ENCODE data around the gene ADGRV1.
"Not testable (repeated sequence)": the region's sequence is repeated elsewhere in the genome, so short reads cannot be mapped to it uniquely, and the experiment has no call there.

The ADGRV1 gene

GRCh38 chr5:90803381-90803780 lies 244.8 kb downstream of the ADGRV1 start:
- DNase-seq (ENCODE audit: low read depth in 3 of 3, low spot score in 1 of 3) = no peak

- DNase-seq (ENCODE audit: low read depth in 3 of 3, low spot score in 1 of 3) = no peak
These were observed 245.3 kb downstream of the ADGRV1 start for GRCh38 chr5:90803876-90804275.

- no peak for DNase-seq (ENCODE audit: low read depth in 3 of 3, low spot score in 1 of 3)
These were observed 248.9 kb downstream of the ADGRV1 start for GRCh38 chr5:90807496-90807895.

GRCh38 chr5:90809311-90810056 lies 250.9 kb downstream of the ADGRV1 start:
- DNase-seq (ENCODE audit: low read depth in 3 of 3, low spot score in 1 of 3) = no peak

GRCh38 chr5:90810211-90810610 lies 251.6 kb downstream of the ADGRV1 start:
- DNase-seq (ENCODE audit: low read depth in 3 of 3, low spot score in 1 of 3) = no peak

- DNase-seq (ENCODE audit: low read depth in 3 of 3, low spot score in 1 of 3) = no peak
These were observed 254.8 kb downstream of the ADGRV1 start for GRCh38 chr5:90813392-90813791.

GRCh38 chr5:90822062-90822461 lies 263.5 kb downstream of the ADGRV1 start:
- not testable (repeated sequence) for DNase-seq (ENCODE audit: low read depth in 3 of 3, low spot score in 1 of 3)

GRCh38 chr5:90824436-90824835 lies 265.8 kb downstream of the ADGRV1 start:
- no peak for DNase-seq (ENCODE audit: low read depth in 3 of 3, low spot score in 1 of 3)

- no peak for DNase-seq (ENCODE audit: low read depth in 3 of 3, low spot score in 1 of 3)
These were observed 271.5 kb downstream of the ADGRV1 start for GRCh38 chr5:90830058-90830457.

GRCh38 chr5:90833753-90834152 lies 275.2 kb downstream of the ADGRV1 start:
- no peak for DNase-seq (ENCODE audit: low read depth in 3 of 3, low spot score in 1 of 3)

- DNase-seq (ENCODE audit: low read depth in 3 of 3, low spot score in 1 of 3) = no peak
These were observed 276.1 kb downstream of the ADGRV1 start for GRCh38 chr5:90834711-90835110.

GRCh38 chr5:90843443-90843842 lies 284.8 kb downstream of the ADGRV1 start:
- DNase-seq (ENCODE audit: low read depth in 3 of 3, low spot score in 1 of 3) = no peak

- DNase-seq (ENCODE audit: low read depth in 3 of 3, low spot score in 1 of 3) = no peak
These were observed 286.3 kb downstream of the ADGRV1 start for GRCh38 chr5:90844931-90845330.

GRCh38 chr5:90845723-90846554 lies 287.3 kb downstream of the ADGRV1 start:
- DNase-seq (ENCODE audit: low read depth in 3 of 3, low spot score in 1 of 3) = no peak

GRCh38 chr5:90847606-90848005 lies 289.0 kb downstream of the ADGRV1 start:
- DNase-seq (ENCODE audit: low read depth in 3 of 3, low spot score in 1 of 3) = not testable (repeated sequence)

GRCh38 chr5:90849939-90850338 lies 291.3 kb downstream of the ADGRV1 start:
- no peak for DNase-seq (ENCODE audit: low read depth in 3 of 3, low spot score in 1 of 3)

- no peak for DNase-seq (ENCODE audit: low read depth in 3 of 3, low spot score in 1 of 3)
These were observed 293.9 kb downstream of the ADGRV1 start for GRCh38 chr5:90852531-90852930.

GRCh38 chr5:90853750-90854149 lies 295.2 kb downstream of the ADGRV1 start:
- no peak for DNase-seq (ENCODE audit: low read depth in 3 of 3, low spot score in 1 of 3)

- no peak for DNase-seq (ENCODE audit: low read depth in 3 of 3, low spot score in 1 of 3)
These were observed 295.6 kb downstream of the ADGRV1 start for GRCh38 chr5:90854169-90854568.

GRCh38 chr5:90855296-90856010 lies 296.9 kb downstream of the ADGRV1 start:
- DNase-seq (ENCODE audit: low read depth in 3 of 3, low spot score in 1 of 3) = no peak

GRCh38 chr5:90861843-90862586 lies 303.4 kb downstream of the ADGRV1 start:
- DNase-seq (ENCODE audit: low read depth in 3 of 3, low spot score in 1 of 3) = no peak
